ENCODE results near the gene TBC1D7. TPM values are rescaled to one million over a fixed set of nuclear protein-coding genes. Genes with fewer than 3 reads are reported as not detected.

The TBC1D7 gene
- total RNA-seq, 1 experiment from 2014 or later, result 22.7 TPM

DNA sequence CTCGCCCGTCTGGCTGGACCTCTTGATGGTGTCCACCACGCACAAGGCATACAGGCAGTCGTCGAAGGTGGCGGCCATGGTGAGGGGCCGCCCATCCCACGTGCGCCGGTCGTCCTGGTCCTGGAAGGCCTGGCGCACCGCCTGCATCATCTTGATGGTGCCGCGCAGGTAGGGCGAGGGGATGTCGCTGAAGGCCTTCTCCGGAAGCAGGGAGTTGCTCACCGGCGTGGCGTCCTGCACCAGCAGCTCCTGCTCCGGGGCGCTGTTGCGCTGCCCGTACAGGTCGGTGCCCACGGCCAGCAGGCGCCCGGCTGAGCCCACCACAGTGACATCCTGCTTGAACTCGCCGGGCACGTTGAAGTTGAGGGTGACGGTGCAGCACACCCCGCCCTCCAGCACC lies 36.5 kb upstream of the TBC1D7 start:
- H3K9me3 ChIP-seq (replicated peaks), result no peaks in the 10 kb centered on the region
- H3K27me3 ChIP-seq, result no peaks in the 10 kb centered on the region
- no peak overlapping the region for H3K4me3 ChIP-seq
- H3K36me3 ChIP-seq, result no peaks in the 10 kb centered on the region
- H3K4me1 ChIP-seq, result 0 out of 2 replicates have a peak, but pooled peaks cover 6% of the 10 kb centered on the region
- no peak overlapping the region for H3K27ac ChIP-seq
- DNase-seq, result no peak

- Histone ChIP-seq H3K4me3 (no peak overlapping the region), H3K27ac (no peak overlapping the region)
- DNase-seq, result peak in 1 of 2 experiments; percentile 10
Measured at GRCh38 chr6:13362412-13362811, 34.1 kb upstream of the TBC1D7 start.

GRCh38 chr6:13360671-13361540 lies 32.6 kb upstream of the TBC1D7 start:
- H3K36me3 ChIP-seq, result no peaks in the 10 kb centered on the region
- H3K4me1 ChIP-seq, result peaks cover 28% of the 10 kb centered on the region
- no peak overlapping the region for H3K27ac ChIP-seq
- H3K27me3 ChIP-seq, result no peaks in the 10 kb centered on the region
- no peak for DNase-seq
- H3K4me3 ChIP-seq, result no peak overlapping the region
- H3K9me3 ChIP-seq (replicated peaks), result no peaks in the 10 kb centered on the region

More at GRCh38 chr6:13362412-13362811, 34.1 kb upstream of the TBC1D7 start:
- Histone ChIP-seq H3K4me1 (peaks cover 13% of the 10 kb centered on the region), H3K27me3 (no peaks in the 10 kb centered on the region), H3K9me3 (replicated peaks) (no peaks in the 10 kb centered on the region), H3K36me3 (no peaks in the 10 kb centered on the region)

- no peak overlapping the region for H3K27ac ChIP-seq
- H3K36me3 ChIP-seq, result no peaks in the 10 kb centered on the region
- H3K27me3 ChIP-seq, result no peaks in the 10 kb centered on the region
- H3K9me3 ChIP-seq (replicated peaks), result no peaks in the 10 kb centered on the region
- no peak overlapping the region for H3K4me3 ChIP-seq
- peaks cover 45% of the 10 kb centered on the region for H3K4me1 ChIP-seq
- DNase-seq, result no peak
Measured at GRCh38 chr6:13359287-13359686, 30.9 kb upstream of the TBC1D7 start.

- no peaks in the 10 kb centered on the region for H3K9me3 ChIP-seq (replicated peaks)
- peaks cover 46% of the 10 kb centered on the region for H3K4me1 ChIP-seq
- no peak for DNase-seq
- no peaks in the 10 kb centered on the region for H3K27me3 ChIP-seq
- no peak overlapping the region for H3K4me3 ChIP-seq
- peak overlapping the region; percentile 93; the same call in 1 of the 2 replicates for H3K27ac ChIP-seq
- H3K36me3 ChIP-seq, result no peaks in the 10 kb centered on the region
Measured at GRCh38 chr6:13358511-13358910, 30.2 kb upstream of the TBC1D7 start.

- no peaks in the 10 kb centered on the region for H3K27me3 ChIP-seq
- H3K9me3 ChIP-seq (replicated peaks), result no peaks in the 10 kb centered on the region
- no peaks in the 10 kb centered on the region for H3K36me3 ChIP-seq
- H3K4me1 ChIP-seq, result peaks cover 46% of the 10 kb centered on the region
- peak; percentile 72 to 73 for DNase-seq
- H3K27ac ChIP-seq, result peak overlapping the region; percentile 93
- H3K4me3 ChIP-seq, result peak overlapping the region; percentile 32
Measured at GRCh38 chr6:13357551-13358075, 29.3 kb upstream of the TBC1D7 start.

DNA sequence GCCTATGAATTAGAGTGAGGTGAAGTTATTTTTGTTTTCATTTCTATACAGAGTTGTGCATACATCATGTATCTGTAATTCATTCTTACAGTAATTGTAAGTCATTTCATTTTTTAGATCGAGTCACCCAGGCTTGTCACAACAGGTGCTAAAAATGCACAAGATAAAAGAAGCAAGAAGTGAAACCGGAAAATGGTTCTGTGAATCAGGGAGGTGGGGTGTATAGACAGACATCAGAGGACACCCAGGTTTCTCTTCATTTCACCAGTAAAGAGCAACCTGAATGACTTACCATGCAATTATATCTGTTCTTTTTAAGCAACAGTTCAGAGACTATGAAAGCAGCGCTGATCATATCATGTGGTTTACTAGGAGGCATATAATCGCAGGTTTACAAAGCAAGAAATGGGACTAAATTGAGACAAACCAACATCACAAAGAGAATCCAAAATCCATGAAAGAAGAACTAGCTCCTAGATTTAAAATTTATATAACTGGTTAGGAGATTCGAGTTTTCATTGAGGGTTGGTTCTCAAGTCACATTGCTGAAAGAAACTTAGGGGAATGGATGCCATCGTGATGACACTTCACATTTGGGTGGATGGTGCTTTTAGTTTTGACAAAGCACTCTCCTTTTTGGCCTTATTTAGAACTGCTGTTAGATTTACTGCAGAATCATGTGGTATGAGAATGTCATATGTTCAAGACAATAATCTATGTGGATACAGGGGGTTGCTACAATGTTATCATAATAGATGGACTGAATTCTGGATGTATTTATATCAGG lies 27.9 kb upstream of the TBC1D7 start:
- no peaks in the 10 kb centered on the region for H3K27me3 ChIP-seq
- peaks cover 44% of the 10 kb centered on the region for H3K4me1 ChIP-seq

GRCh38 chr6:13355043-13355945 lies 27.0 kb upstream of the TBC1D7 start:
- no peak overlapping the region for H3K4me3 ChIP-seq
- peak; percentile 49 to 67 for DNase-seq
- H3K4me1 ChIP-seq, result peaks cover 40% of the 10 kb centered on the region

More for the DNA sequence above, 27.9 kb upstream of the TBC1D7 start:
- DNase-seq, result peak in 1 of 2 experiments; percentile 10
- Histone ChIP-seq H3K27ac (peak overlapping the region; percentile 93), H3K36me3 (no peaks in the 10 kb centered on the region), H3K4me3 (no peak overlapping the region), H3K9me3 (replicated peaks) (no peaks in the 10 kb centered on the region)

GRCh38 chr6:13354331-13355042 lies 26.1 kb upstream of the TBC1D7 start:
- H3K4me3 ChIP-seq, result no peak overlapping the region
- no peak for DNase-seq
- H3K27me3 ChIP-seq, result no peaks in the 10 kb centered on the region

More at GRCh38 chr6:13355043-13355945, 27.0 kb upstream of the TBC1D7 start:
- H3K27ac ChIP-seq, result peak overlapping the region; percentile 93
- no peaks in the 10 kb centered on the region for H3K9me3 ChIP-seq (replicated peaks)
- H3K27me3 ChIP-seq, result no peaks in the 10 kb centered on the region
- H3K36me3 ChIP-seq, result no peaks in the 10 kb centered on the region

GRCh38 chr6:13352165-13352564 lies 23.8 kb upstream of the TBC1D7 start:
- DNase-seq, result no peak
- no peak overlapping the region for H3K4me3 ChIP-seq
- no peaks in the 10 kb centered on the region for H3K36me3 ChIP-seq
- H3K27me3 ChIP-seq, result no peaks in the 10 kb centered on the region
- no peaks in the 10 kb centered on the region for H3K9me3 ChIP-seq (replicated peaks)
- H3K27ac ChIP-seq, result no peak overlapping the region
- H3K4me1 ChIP-seq, result peaks cover 30% of the 10 kb centered on the region

More at GRCh38 chr6:13354331-13355042, 26.1 kb upstream of the TBC1D7 start:
- peak overlapping the region; percentile 93 for H3K27ac ChIP-seq
- no peaks in the 10 kb centered on the region for H3K36me3 ChIP-seq
- H3K4me1 ChIP-seq, result peaks cover 40% of the 10 kb centered on the region
- H3K9me3 ChIP-seq (replicated peaks), result no peaks in the 10 kb centered on the region

- Histone ChIP-seq H3K4me1 (peaks cover 21% of the 10 kb centered on the region), H3K4me3 (no peak overlapping the region), H3K27me3 (no peaks in the 10 kb centered on the region), H3K36me3 (no peaks in the 10 kb centered on the region), H3K27ac (no peak overlapping the region), H3K9me3 (replicated peaks) (no peaks in the 10 kb centered on the region)
- DNase-seq, result no peak
Measured at GRCh38 chr6:13351271-13351670, 22.9 kb upstream of the TBC1D7 start.

DNA sequence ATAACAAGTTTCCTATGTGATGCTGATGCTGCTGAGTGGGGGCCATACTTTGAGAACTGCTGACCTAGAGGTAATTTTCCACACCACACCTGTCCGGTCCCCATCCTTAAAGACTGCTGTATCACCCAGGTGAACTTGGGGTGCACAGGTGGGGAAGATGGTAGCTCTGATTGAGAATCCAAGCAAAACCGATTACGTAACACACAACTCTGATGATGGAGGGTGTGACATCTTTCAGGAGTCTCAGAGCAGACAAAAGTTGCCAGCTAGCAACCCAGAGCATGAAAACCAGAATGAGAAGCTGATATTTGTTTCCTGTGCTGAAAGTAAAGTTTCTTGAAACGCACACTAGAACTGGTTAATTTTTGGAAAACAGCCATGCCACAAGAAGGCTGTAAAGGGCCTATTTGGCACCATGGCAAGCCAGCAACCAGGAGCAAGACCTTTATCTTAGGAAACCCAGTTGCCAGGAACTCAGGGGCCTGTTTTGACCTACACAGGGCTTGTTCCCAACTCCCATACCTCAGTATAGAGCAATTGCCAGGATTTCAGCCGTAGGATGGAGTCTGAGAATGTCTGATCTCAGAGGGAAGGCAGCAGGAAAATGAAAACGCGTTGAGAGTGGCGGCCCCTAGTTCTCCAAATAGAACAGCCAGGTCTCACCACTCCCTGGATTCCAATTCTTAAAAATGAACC lies 21.6 kb upstream of the TBC1D7 start:
- Histone ChIP-seq H3K4me1 (peaks cover 8% of the 10 kb centered on the region), H3K9me3 (replicated peaks) (no peaks in the 10 kb centered on the region), H3K36me3 (no peaks in the 10 kb centered on the region), H3K4me3 (no peak overlapping the region), H3K27ac (no peak overlapping the region), H3K27me3 (no peaks in the 10 kb centered on the region)
- DNase-seq, result no peak

All from SJCRH30 (cell line).